SK-N-MC (cell line): ENCODE results near the gene PDYN.

ENCODE experiments used
- EZH2 ChIP-seq: fragments of 200-600 bp; sonication (generic); IDR thresholded peaks from one replicate; pipeline ENCODE4 v1.6.1; 2017; ENCODE audit warnings: antibody characterized with exemption
- FOXP2 ChIP-seq: optimal IDR thresholded peaks from 2 replicates; pipeline ENCODE3; 2011; ENCODE audit warnings: mild to moderate bottlenecking, moderate library complexity; ENCODE audit not compliant: insufficient read depth; ENCODE audit errors: extremely low read length, control extremely low read depth
- POLR2AphosphoS5 ChIP-seq: IDR thresholded peaks from 2 replicates; pipeline ENCODE4 v1.6.1; 2012; ENCODE audit warnings: mild to moderate bottlenecking, low read depth, low read length, borderline replicate concordance

DNA sequence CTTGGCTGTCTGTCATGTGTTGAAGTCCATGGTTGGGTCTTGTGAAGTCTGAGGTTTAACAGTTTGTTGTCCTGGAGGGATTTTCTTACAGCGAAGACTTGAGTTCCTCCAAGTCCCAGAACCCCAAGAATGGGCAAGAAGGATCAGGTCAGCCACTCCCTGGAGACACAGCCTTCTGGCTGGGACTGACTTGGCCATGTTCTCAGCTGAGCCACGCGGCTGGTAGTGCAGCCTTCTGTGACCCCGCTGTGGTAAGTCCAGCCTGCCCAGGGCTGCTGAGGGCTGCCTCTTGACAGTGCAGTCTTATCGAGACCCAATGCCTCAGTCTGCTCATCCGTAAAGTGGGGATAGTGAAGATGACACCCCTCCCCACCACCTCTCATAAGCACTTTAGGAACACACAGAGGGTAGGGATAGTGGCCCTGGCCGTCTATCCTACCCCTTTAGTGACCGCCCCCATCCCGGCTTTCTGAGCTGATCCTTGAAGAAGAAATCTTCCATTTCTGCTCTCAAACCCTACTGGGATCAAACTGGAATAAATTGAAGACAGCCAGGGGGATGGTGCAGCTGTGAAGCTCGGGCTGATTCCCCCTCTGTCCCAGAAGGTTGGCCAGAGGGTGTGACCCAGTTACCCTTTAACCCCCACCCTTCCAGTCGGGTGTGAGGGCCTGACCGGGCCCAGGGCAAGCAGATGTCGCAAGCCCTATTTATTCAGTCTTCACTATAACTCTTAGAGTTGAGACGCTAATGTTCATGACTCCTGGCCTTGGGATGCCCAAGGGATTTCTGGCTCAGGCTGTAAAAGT lies 55.2 kb downstream of the PDYN start:
- no peak for TF ChIP-seq EZH2
- TF ChIP-seq POLR2AphosphoS5: no peak
- no peak for TF ChIP-seq FOXP2
